K562 treated with DMSO at 1 percent for 48 hours (cell line): ENCODE measurements around the gene JAZF1. TPM values are rescaled to one million over a fixed set of nuclear protein-coding genes. Genes with fewer than 3 reads are reported as not detected.

Experiments used
- total RNA-seq: library from RNA; unstranded; fragments of 300-600 nt; gene quantifications from 2 replicates; pipeline ENCODE4 v1.2.3, GENCODE V29; 2022; ENCODE audit warnings: low replicate concordance; ENCODE audit errors: extremely low read depth

The JAZF1 gene
- not detected in 2 replicates for total RNA-seq

GRCh38 chr7:28180364-28181147 lies at the start of gene JAZF1:
Gene JAZF1, minus strand, starts transcription at chr7:28180795.

Other genes starting within 250 kb of the JAZF1 start
- not detected in 2 replicates for gene CREB5, start 231.7 kb upstream of the JAZF1 start, total RNA-seq